MG63 (cell line): Measurements from ENCODE around the gene MEGF10. TPM values are rescaled to one million over a fixed set of nuclear protein-coding genes. Genes with fewer than 3 reads are reported as not detected.
"Not testable (repeated sequence)": the region's sequence is repeated elsewhere in the genome, so short reads cannot be mapped to it uniquely, and the experiment has no call there.

Experiments used
- DNase-seq: peaks from one replicate; pipeline ENCODE4 v3.0.0-alpha.2; 2020
- H3K27me3 ChIP-seq: fragments of 250-450 bp; sonication (Bioruptor Pico); 2 replicates; pipeline ENCODE4 v1.5.1; 2020; ENCODE audit warnings: mild to moderate bottlenecking, moderate library complexity
- H3K36me3 ChIP-seq: fragments of 250-450 bp; sonication (Bioruptor Pico); 2 replicates; pipeline ENCODE4 v1.5.1; 2020; ENCODE audit warnings: mild to moderate bottlenecking, moderate library complexity
- H3K4me3 ChIP-seq: fragments of 250-450 bp; sonication (Bioruptor Pico); 2 replicates; pipeline ENCODE4 v1.5.1; 2020; ENCODE audit warnings: mild to moderate bottlenecking, moderate library complexity
- H3K9me3 ChIP-seq: fragments of 250-450 bp; sonication (Bioruptor Pico); 2 replicates; pipeline ENCODE4 v1.5.1; 2020; ENCODE audit warnings: mild to moderate bottlenecking, moderate library complexity
- total RNA-seq: library from RNA; depleted of rRNA; stranded (reverse); fragments of >200 nt; shearing (Covaris generic); gene quantifications from 2 replicates; pipeline ENCODE4 v1.2.3, GENCODE V29; 2014; ENCODE audit warnings: low replicate concordance

Gene MEGF10
- total RNA-seq, 1 experiment from 2014 or later, result not detected

- H3K27me3 ChIP-seq, result peaks cover 20% of the 10 kb centered on the region
- H3K9me3 ChIP-seq, result no peaks in the 10 kb centered on the region
- no peaks in the 10 kb centered on the region for H3K36me3 ChIP-seq
- no peak for DNase-seq
- no peak overlapping the region for H3K4me3 ChIP-seq
These were observed 4.2 kb downstream of the MEGF10 start for GRCh38 chr5:127294829-127295228.

- Histone ChIP-seq H3K27me3 (peaks cover 15% of the 10 kb centered on the region), H3K4me3 (no peak overlapping the region), H3K9me3 (no peaks in the 10 kb centered on the region), H3K36me3 (no peaks in the 10 kb centered on the region)
- DNase-seq, result no peak
These were observed 4.9 kb downstream of the MEGF10 start for GRCh38 chr5:127295454-127295853.

GRCh38 chr5:127296321-127296720 is 5.7 kb downstream of the MEGF10 start:
- no peaks in the 10 kb centered on the region for H3K36me3 ChIP-seq

GRCh38 chr5:127296894-127297293 is 6.3 kb downstream of the MEGF10 start:
- H3K9me3 ChIP-seq, H3K36me3 ChIP-seq, H3K4me3 ChIP-seq, DNase-seq: not testable (repeated sequence)
- H3K27me3 ChIP-seq, result peaks cover 16% of the 10 kb centered on the region

More at GRCh38 chr5:127296321-127296720, 5.7 kb downstream of the MEGF10 start:
- DNase-seq, result peak; percentile 35
- H3K27me3 ChIP-seq, result peaks cover 16% of the 10 kb centered on the region
- H3K4me3 ChIP-seq, result no peak overlapping the region
- no peaks in the 10 kb centered on the region for H3K9me3 ChIP-seq

GRCh38 chr5:127297348-127298035 is 6.9 kb downstream of the MEGF10 start:
- H3K36me3 ChIP-seq, result no peaks in the 10 kb centered on the region
- peaks cover 19% of the 10 kb centered on the region for H3K27me3 ChIP-seq
- H3K4me3 ChIP-seq, result no peak overlapping the region
- no peaks in the 10 kb centered on the region for H3K9me3 ChIP-seq
- DNase-seq, result no peak

GRCh38 chr5:127298036-127298429 is 7.4 kb downstream of the MEGF10 start:
- Histone ChIP-seq H3K4me3 (no peak overlapping the region), H3K36me3 (no peaks in the 10 kb centered on the region), H3K27me3 (peaks cover 18% of the 10 kb centered on the region), H3K9me3 (no peaks in the 10 kb centered on the region)
- DNase-seq, result no peak

GRCh38 chr5:127298656-127299055 is 8.1 kb downstream of the MEGF10 start:
- no peak overlapping the region for H3K4me3 ChIP-seq
- no peak for DNase-seq
- H3K9me3 ChIP-seq, result no peaks in the 10 kb centered on the region
- H3K27me3 ChIP-seq, result peaks cover 15% of the 10 kb centered on the region
- no peaks in the 10 kb centered on the region for H3K36me3 ChIP-seq

- H3K27me3 ChIP-seq, result peaks cover 13% of the 10 kb centered on the region
- DNase-seq, result no peak
These were observed 9.1 kb downstream of the MEGF10 start for GRCh38 chr5:127299678-127300077.

GRCh38 chr5:127302509-127302908 is 11.9 kb downstream of the MEGF10 start:
- Histone ChIP-seq H3K36me3 (no peaks in the 10 kb centered on the region), H3K4me3 (no peak overlapping the region), H3K9me3 (no peaks in the 10 kb centered on the region), H3K27me3 (peaks cover 13% of the 10 kb centered on the region)
- DNase-seq, result no peak

More at GRCh38 chr5:127299678-127300077, 9.1 kb downstream of the MEGF10 start:
- H3K9me3 ChIP-seq, result no peaks in the 10 kb centered on the region
- H3K4me3 ChIP-seq, result no peak overlapping the region
- no peaks in the 10 kb centered on the region for H3K36me3 ChIP-seq

- no peaks in the 10 kb centered on the region for H3K36me3 ChIP-seq
- peaks cover 16% of the 10 kb centered on the region for H3K27me3 ChIP-seq
- no peak for DNase-seq
- H3K4me3 ChIP-seq, result no peak overlapping the region
- no peaks in the 10 kb centered on the region for H3K9me3 ChIP-seq
These were observed 12.8 kb downstream of the MEGF10 start for GRCh38 chr5:127303404-127303803.

- no peak for DNase-seq
- H3K9me3 ChIP-seq, result no peaks in the 10 kb centered on the region
- no peak overlapping the region for H3K4me3 ChIP-seq
- no peaks in the 10 kb centered on the region for H3K36me3 ChIP-seq
- peaks cover 20% of the 10 kb centered on the region for H3K27me3 ChIP-seq
These were observed 14.9 kb downstream of the MEGF10 start for GRCh38 chr5:127305493-127305892.

GRCh38 chr5:127306036-127306435 is 15.4 kb downstream of the MEGF10 start:
- Histone ChIP-seq H3K9me3 (no peaks in the 10 kb centered on the region), H3K27me3 (peaks cover 18% of the 10 kb centered on the region), H3K36me3 (no peaks in the 10 kb centered on the region), H3K4me3 (no peak overlapping the region)
- no peak for DNase-seq

GRCh38 chr5:127306647-127307046 is 16.1 kb downstream of the MEGF10 start:
- Histone ChIP-seq H3K9me3 (no peaks in the 10 kb centered on the region), H3K27me3 (peaks cover 13% of the 10 kb centered on the region), H3K4me3 (no peak overlapping the region), H3K36me3 (no peaks in the 10 kb centered on the region)
- DNase-seq, result no peak

- DNase-seq, result no peak
- Histone ChIP-seq H3K9me3 (no peaks in the 10 kb centered on the region), H3K27me3 (peaks cover 13% of the 10 kb centered on the region), H3K4me3 (no peak overlapping the region), H3K36me3 (no peaks in the 10 kb centered on the region)
These were observed 17.3 kb downstream of the MEGF10 start for GRCh38 chr5:127307868-127308267.

GRCh38 chr5:127308325-127308724 is 17.7 kb downstream of the MEGF10 start:
- DNase-seq, H3K4me3 ChIP-seq, H3K36me3 ChIP-seq, H3K9me3 ChIP-seq: not testable (repeated sequence)
- peaks cover 15% of the 10 kb centered on the region for H3K27me3 ChIP-seq

- Histone ChIP-seq H3K9me3 (no peaks in the 10 kb centered on the region), H3K36me3 (no peaks in the 10 kb centered on the region), H3K4me3 (no peak overlapping the region), H3K27me3 (peaks cover 19% of the 10 kb centered on the region)
- DNase-seq, result no peak
These were observed 18.3 kb downstream of the MEGF10 start for GRCh38 chr5:127308945-127309344.

- Histone ChIP-seq H3K9me3 (no peaks in the 10 kb centered on the region), H3K27me3 (peaks cover 28% of the 10 kb centered on the region), H3K4me3 (no peak overlapping the region), H3K36me3 (no peaks in the 10 kb centered on the region)
- DNase-seq, result no peak
These were observed 20.8 kb downstream of the MEGF10 start for GRCh38 chr5:127311349-127311748.

- no peaks in the 10 kb centered on the region for H3K9me3 ChIP-seq
- H3K4me3 ChIP-seq, result no peak overlapping the region
- H3K27me3 ChIP-seq, result peaks cover 34% of the 10 kb centered on the region
- DNase-seq, result no peak
- H3K36me3 ChIP-seq, result no peaks in the 10 kb centered on the region
These were observed 21.4 kb downstream of the MEGF10 start for GRCh38 chr5:127311781-127312525.
